Thoracic aorta (tissue), 2 donors: ENCODE data around the gene UBXN6. TPM values are rescaled to one million over a fixed set of nuclear protein-coding genes. Genes with fewer than 3 reads are reported as not detected.

Experiments
- ATAC-seq: fragments of 150-250 bp; one replicate; pipeline ENCODE4 v1.8.0; 2017; ENCODE audit warnings: low read depth; ENCODE audit not compliant: insufficient number of reproducible peaks, low FRiP score
- DNase-seq: peaks from one replicate; pipeline ENCODE4 v3.0.0-alpha.2; 2020; ENCODE audit warnings: low spot score
- H3K27ac ChIP-seq, 2 donors: fragments of 200-600 bp; sonication (generic); 1 replicate in 1 of 2; 2 replicates in 1 of 2; pipeline ENCODE4 v1.5.1; 2016; ENCODE audit warnings: mild to moderate bottlenecking in 2 of 2, moderate library complexity in 2 of 2
- H3K27me3 ChIP-seq: fragments of 200-600 bp; sonication (generic); replicated peaks from 2 replicates; pipeline ENCODE4 v1.6.0; 2016; ENCODE audit warnings: mild to moderate bottlenecking; ENCODE audit not compliant: insufficient read depth
- H3K36me3 ChIP-seq: fragments of 200-600 bp; sonication (generic); one replicate; pipeline ENCODE4 v1.5.1; 2016
- H3K4me1 ChIP-seq, 2 donors: fragments of 200-600 bp; sonication (generic); 1 replicate in 1 of 2; 2 replicates in 1 of 2; pipeline versions ENCODE4 v1.5.1 to v1.6.0; 2016; ENCODE audit warnings: low read depth in 2 of 2, mild to moderate bottlenecking in 1 of 2; ENCODE audit not compliant: control insufficient read depth in 1 of 2
- H3K4me3 ChIP-seq: fragments of 200-600 bp; sonication (generic); 2 replicates; pipeline ENCODE4 v1.5.1; 2016; ENCODE audit warnings: mild to moderate bottlenecking
- H3K9me3 ChIP-seq: fragments of 200-600 bp; sonication (generic); 2 replicates; pipeline ENCODE4 v1.5.1; 2016
- CTCF ChIP-seq: fragments of 200-600 bp; sonication (generic); IDR thresholded peaks from one replicate; pipeline ENCODE4 v1.5.1; 2019; ENCODE audit warnings: antibody characterized with exemption
- total RNA-seq, 2 donors: library from RNA; depleted of rRNA; stranded (reverse); fragments of >200 nt; gene quantifications; one replicate each; pipeline versions ENCODE4 v1.1.0 to v1.2.3, GENCODE V29; 2016

Gene UBXN6
- total RNA-seq, 2 donors from 2014 or later, result 51.1 to 68.5 TPM

DNA sequence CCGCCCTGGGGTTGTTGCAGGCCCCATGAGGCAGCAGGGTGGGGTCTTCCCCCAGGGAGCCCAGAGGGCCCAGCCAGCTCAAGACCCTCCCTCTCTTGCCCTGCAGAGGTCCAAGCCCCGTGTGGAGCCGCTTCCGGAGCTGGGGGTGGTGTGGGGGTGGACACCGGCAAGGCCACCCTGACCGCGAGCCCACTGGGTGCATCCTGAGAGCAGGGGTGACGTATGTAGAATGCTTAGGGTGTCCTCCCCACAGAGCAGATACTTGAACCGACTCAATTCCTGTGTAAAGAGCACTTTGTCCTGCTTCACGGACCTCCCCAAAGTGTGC is 14.8 kb downstream of the UBXN6 start:
- Histone ChIP-seq H3K27me3 (no peaks in the 10 kb centered on the region), H3K9me3 (no peaks in the 10 kb centered on the region), H3K36me3 (peaks cover 33% of the 10 kb centered on the region), H3K27ac (no peak overlapping the region), H3K4me1 (no peaks in the 10 kb centered on the region), H3K4me3 (no peak overlapping the region)
- no peak for DNase-seq
- no peak for TF ChIP-seq CTCF
- no peak for ATAC-seq

DNA sequence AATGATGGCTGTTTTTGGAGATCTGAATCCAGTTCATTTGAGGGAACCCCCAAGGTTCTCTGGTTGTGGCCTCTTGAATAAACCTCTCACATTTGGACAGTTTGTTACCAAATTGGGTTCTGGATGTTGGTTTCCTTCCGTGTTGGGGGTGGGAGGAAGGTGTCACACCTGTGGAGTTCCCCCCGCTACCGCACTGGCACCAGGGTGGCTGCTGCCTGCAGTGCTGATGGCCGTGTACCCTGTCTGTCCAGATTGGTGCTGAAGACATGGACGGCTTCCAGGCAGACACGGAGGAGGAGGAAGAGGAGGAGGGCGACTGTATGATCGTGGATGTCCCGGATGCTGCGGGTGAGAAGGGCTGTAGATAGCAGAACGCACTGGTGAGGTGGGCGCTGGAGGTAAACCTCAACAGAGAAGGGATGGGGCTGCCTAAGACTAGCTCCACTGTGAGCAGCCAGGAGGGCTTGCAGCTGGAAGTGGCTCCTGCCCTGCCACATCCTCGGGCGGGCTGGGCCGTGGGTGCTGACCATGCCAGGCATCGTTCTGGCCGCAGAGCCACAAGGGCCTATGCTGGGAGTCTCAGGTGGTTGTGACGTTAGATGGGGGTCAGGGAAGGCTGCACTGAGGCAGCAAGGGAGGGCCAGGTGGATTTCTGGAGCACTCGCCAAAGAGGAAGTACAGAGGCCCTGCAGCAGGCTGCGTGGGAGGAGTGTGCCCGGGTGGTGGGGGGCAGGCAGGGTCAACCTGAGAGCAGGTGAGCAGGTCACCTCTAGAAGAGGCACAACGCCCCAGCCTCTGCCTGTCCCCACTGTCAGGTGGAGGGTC is 15.4 kb downstream of the UBXN6 start:
- H3K27ac ChIP-seq, result no peak overlapping the region
- peaks cover 27% of the 10 kb centered on the region for H3K36me3 ChIP-seq

DNA sequence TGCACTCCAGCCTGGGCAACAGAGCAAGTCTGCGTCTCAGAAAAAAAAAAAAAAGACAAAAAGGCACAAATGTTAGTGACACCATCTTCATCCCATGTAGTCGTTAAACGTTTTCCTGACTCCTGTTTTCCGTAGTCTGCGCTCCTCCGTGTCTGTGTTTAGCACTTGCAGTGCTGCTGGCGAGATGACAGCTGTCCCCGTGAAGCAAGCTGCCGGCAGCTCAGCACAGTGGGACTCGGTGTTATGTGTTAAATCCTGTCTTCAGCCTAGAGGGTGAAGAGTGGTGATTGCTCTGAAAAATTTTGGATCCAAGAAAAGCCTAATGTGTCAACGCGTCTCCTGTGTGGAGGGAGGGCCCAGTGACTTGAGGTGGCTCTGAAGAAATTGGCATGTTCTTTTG is 18.4 kb downstream of the UBXN6 start:
- Histone ChIP-seq H3K4me3 (no peak overlapping the region), H3K36me3 (no peaks in the 10 kb centered on the region), H3K9me3 (no peaks in the 10 kb centered on the region), H3K27me3 (no peaks in the 10 kb centered on the region), H3K4me1 (no peaks in the 10 kb centered on the region), H3K27ac (no peak overlapping the region)
- TF ChIP-seq CTCF, result no peak
- ATAC-seq (no peak), DNase-seq (no peak)

More for the DNA sequence above, 15.4 kb downstream of the UBXN6 start:
- ATAC-seq (no peak), DNase-seq (no peak)
- Histone ChIP-seq H3K27me3 (no peaks in the 10 kb centered on the region), H3K4me1 (no peaks in the 10 kb centered on the region), H3K9me3 (no peaks in the 10 kb centered on the region), H3K4me3 (no peak overlapping the region)
- no peak for TF ChIP-seq CTCF

DNA sequence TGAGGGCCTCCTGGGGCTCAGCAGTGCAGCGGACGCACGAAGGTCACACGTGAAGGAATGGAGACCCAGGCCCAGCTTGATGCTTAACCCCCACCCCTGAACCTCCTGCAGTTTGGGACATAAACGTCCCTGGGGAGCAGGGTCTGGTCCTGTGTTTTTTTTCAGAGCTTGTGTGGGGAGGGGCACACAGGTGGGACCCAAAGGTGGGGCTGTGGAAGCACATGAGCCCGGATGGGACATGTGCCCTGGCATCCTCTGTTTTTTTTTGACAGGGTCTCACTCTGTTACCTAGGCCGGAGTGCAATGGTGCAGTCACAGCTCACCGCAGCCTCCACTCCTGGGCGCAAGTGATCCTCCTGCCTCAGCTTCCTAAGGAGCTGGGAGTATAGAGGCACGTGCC is 20.5 kb downstream of the UBXN6 start:
- H3K4me3 ChIP-seq, result no peak overlapping the region
- no peaks in the 10 kb centered on the region for H3K36me3 ChIP-seq
- H3K27ac ChIP-seq, result no peak overlapping the region
- H3K9me3 ChIP-seq, result no peaks in the 10 kb centered on the region
- no peaks in the 10 kb centered on the region for H3K4me1 ChIP-seq
- TF ChIP-seq CTCF, result no peak
- ATAC-seq, result no peak
- H3K27me3 ChIP-seq, result no peaks in the 10 kb centered on the region
- DNase-seq, result no peak

DNA sequence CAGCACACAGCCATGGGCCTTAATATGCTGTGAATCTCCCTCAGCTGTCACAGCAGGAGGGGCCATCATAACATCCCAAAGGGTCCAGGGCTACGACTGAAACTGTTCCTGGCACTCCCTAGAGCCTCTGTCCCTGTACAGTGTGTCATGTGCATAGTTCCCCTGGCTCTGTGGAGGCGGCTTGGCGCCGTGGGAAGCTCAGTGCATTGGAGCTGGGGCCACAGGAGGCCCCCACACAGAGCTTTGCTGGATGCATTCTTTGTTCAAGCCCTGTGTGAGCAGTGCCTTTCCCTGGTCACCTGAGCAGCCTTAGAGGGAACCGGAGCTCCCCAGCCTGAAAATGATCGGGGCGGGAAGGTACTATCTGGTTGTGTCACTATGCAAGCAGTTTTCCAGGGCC is 21.4 kb downstream of the UBXN6 start:
- no peak for ATAC-seq
- Histone ChIP-seq H3K9me3 (no peaks in the 10 kb centered on the region), H3K36me3 (no peaks in the 10 kb centered on the region), H3K27me3 (no peaks in the 10 kb centered on the region), H3K4me3 (no peak overlapping the region), H3K27ac (no peak overlapping the region), H3K4me1 (no peaks in the 10 kb centered on the region)
- DNase-seq, result no peak
- TF ChIP-seq CTCF, result no peak
